OCI-LY7 (cell line): ENCODE measurements around the gene ZNF276. TPM values are rescaled to one million over a fixed set of nuclear protein-coding genes. Genes with fewer than 3 reads are reported as not detected.

Experiments used
- BruUV-seq: library from RNA; stranded (reverse); fragments of 400-500 nt; replicated peaks from 2 replicates; lab custom pipeline; 2021; lab: Mats Ljungman, UMichigan
- CTCF ChIA-PET: fragments of 300-600 bp; sonication (Branson Sonifier 250); formaldehyde crosslinking; loops from one replicate; lab custom pipeline; 2022; ENCODE audit warnings: antibody characterized with exemption; ENCODE audit not compliant: unreplicated experiment; lab: Charles Lee
- POLR2A ChIA-PET: fragments of 300-600 bp; sonication (Branson Sonifier 250); formaldehyde crosslinking; loops from one replicate; lab custom pipeline; 2022; ENCODE audit warnings: antibody characterized with exemption; lab: Charles Lee
- DNase-seq: peaks from one replicate; pipeline ENCODE4 v3.0.0-alpha.2; 2015; ENCODE audit warnings: low spot score
- H2AFZ ChIP-seq: fragments of 200-600 bp; sonication (generic), shearing (Covaris generic); 2 replicates; pipeline ENCODE4 v1.6.1; 2014; ENCODE audit warnings: mild to moderate bottlenecking, antibody characterized with exemption, low read length, moderate library complexity
- H3K27ac ChIP-seq: fragments of 200-600 bp; sonication (generic); 2 replicates; pipeline ENCODE4 v1.5.1; 2014; ENCODE audit warnings: mixed run types, low read depth, mild to moderate bottlenecking, moderate library complexity, low read length, inconsistent platforms; ENCODE audit not compliant: poor library complexity, severe bottlenecking
- H3K36me3 ChIP-seq: fragments of 200-600 bp; sonication (generic); 2 replicates; pipeline ENCODE4 v1.6.1; 2014; ENCODE audit warnings: mild to moderate bottlenecking, antibody characterized with exemption, low read length, moderate library complexity, mixed read lengths; ENCODE audit not compliant: insufficient read depth
- H3K4me1 ChIP-seq: fragments of 200-600 bp; sonication (generic); 2 replicates; pipeline ENCODE4 v1.5.1; 2014; ENCODE audit warnings: mild to moderate bottlenecking, low read length; ENCODE audit not compliant: insufficient read depth, poor library complexity, severe bottlenecking
- H3K4me2 ChIP-seq: fragments of 200-600 bp; sonication (generic); 2 replicates; pipeline ENCODE4 v1.6.1; 2014; ENCODE audit warnings: mild to moderate bottlenecking, low read length
- H3K4me3 ChIP-seq: fragments of 200-600 bp; sonication (generic); 2 replicates; pipeline ENCODE4 v1.5.1; 2014; ENCODE audit warnings: mild to moderate bottlenecking, low read depth, low read length; ENCODE audit not compliant: poor library complexity, severe bottlenecking
- H3K79me2 ChIP-seq: fragments of 200-600 bp; sonication (generic); 2 replicates; pipeline ENCODE4 v1.6.1; 2016; ENCODE audit warnings: low read depth, mild to moderate bottlenecking, low read length, moderate library complexity, mixed read lengths; ENCODE audit not compliant: insufficient read depth
- H3K9me2 ChIP-seq: fragments of 200-600 bp; sonication (generic); 2 replicates; pipeline ENCODE4 v1.6.1; 2016; ENCODE audit warnings: mild to moderate bottlenecking, low read length, mixed read lengths; ENCODE audit not compliant: insufficient read depth
- H3K9me3 ChIP-seq: fragments of 200-600 bp; sonication (generic); 2 replicates; pipeline ENCODE4 v1.6.1; 2014; ENCODE audit warnings: mild to moderate bottlenecking, mixed run types, low read length, mixed read lengths
- H4K20me1 ChIP-seq: fragments of 200-600 bp; sonication (generic); 2 replicates; pipeline ENCODE4 v1.6.1; 2014; ENCODE audit warnings: mild to moderate bottlenecking, antibody characterized with exemption, low read length, moderate library complexity, mixed read lengths; ENCODE audit not compliant: insufficient read depth
- EZH2phosphoT487 ChIP-seq: fragments of 200-600 bp; sonication (generic); IDR thresholded peaks from 2 replicates; pipeline ENCODE4 v1.6.1; 2018; ENCODE audit warnings: low read depth, borderline replicate concordance, mild to moderate bottlenecking, mixed run types, antibody characterized with exemption, low read length, moderate library complexity, mixed read lengths
- intact Hi-C: fragments of 100-400 bp; cut with micrococcal nuclease; formaldehyde crosslinking; loops from one replicate; pipeline ENCODE4 v1.10.0; 2022; ENCODE audit not compliant: unreplicated experiment
- total RNA-seq, 2 experiments: library from RNA; depleted of rRNA in 1 of 2; stranded (reverse); fragments of >200 nt in 1 of 2; shearing (Covaris generic) in 1 of 2; gene quantifications; 2 replicates each; pipeline ENCODE4 v1.2.3, GENCODE V29; 2014 to 2022
- TF ChIP-seq, protein P1 (sequence below): fragments of 200-600 bp; sonication (generic); conservative IDR thresholded peaks from 2 replicates; pipeline ENCODE4 v1.5.1; 2014; ENCODE audit warnings: mild to moderate bottlenecking, antibody characterized with exemption, low read length, moderate library complexity, mixed read lengths

ZNF276 gene
- total RNA-seq, 2 experiments from 2014 or later = 27.4 to 30.8 TPM

- no peak for DNase-seq
- BruUV-seq = TSS peak; percentile 35
- H2AFZ ChIP-seq = no peak overlapping the region
- H3K27ac ChIP-seq = no peak overlapping the region
- H3K79me2 ChIP-seq = peaks cover 16% of the 10 kb centered on the region; the same call in 1 of the 2 replicates
- no peaks in the 10 kb centered on the region for H3K9me2 ChIP-seq
- TF ChIP-seq, protein P1, sequence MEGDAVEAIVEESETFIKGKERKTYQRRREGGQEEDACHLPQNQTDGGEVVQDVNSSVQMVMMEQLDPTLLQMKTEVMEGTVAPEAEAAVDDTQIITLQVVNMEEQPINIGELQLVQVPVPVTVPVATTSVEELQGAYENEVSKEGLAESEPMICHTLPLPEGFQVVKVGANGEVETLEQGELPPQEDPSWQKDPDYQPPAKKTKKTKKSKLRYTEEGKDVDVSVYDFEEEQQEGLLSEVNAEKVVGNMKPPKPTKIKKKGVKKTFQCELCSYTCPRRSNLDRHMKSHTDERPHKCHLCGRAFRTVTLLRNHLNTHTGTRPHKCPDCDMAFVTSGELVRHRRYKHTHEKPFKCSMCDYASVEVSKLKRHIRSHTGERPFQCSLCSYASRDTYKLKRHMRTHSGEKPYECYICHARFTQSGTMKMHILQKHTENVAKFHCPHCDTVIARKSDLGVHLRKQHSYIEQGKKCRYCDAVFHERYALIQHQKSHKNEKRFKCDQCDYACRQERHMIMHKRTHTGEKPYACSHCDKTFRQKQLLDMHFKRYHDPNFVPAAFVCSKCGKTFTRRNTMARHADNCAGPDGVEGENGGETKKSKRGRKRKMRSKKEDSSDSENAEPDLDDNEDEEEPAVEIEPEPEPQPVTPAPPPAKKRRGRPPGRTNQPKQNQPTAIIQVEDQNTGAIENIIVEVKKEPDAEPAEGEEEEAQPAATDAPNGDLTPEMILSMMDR = no peak
- no peak for TF ChIP-seq EZH2phosphoT487
- H3K9me3 ChIP-seq = no peaks in the 10 kb centered on the region
- H3K4me1 ChIP-seq = no peaks in the 10 kb centered on the region
- no peak overlapping the region for H3K4me3 ChIP-seq
- POLR2A ChIA-PET = interaction anchor here (0.7 kb wide), 1 partner anchor 61 kb away, joined by 4 read pairs; no protein-coding TSS in a partner anchor
- peaks cover 97% of the 10 kb centered on the region for H3K36me3 ChIP-seq
- H3K4me2 ChIP-seq = no peak overlapping the region
- CTCF ChIA-PET = no interaction called here
- H4K20me1 ChIP-seq = peaks cover 6% of the 10 kb centered on the region; the same call in 1 of the 2 replicates
- intact Hi-C loops = no loop called here
Observed at GRCh38 chr16:89786474-89787364, 65.4 kb downstream of the ZNF276 start.

DNA sequence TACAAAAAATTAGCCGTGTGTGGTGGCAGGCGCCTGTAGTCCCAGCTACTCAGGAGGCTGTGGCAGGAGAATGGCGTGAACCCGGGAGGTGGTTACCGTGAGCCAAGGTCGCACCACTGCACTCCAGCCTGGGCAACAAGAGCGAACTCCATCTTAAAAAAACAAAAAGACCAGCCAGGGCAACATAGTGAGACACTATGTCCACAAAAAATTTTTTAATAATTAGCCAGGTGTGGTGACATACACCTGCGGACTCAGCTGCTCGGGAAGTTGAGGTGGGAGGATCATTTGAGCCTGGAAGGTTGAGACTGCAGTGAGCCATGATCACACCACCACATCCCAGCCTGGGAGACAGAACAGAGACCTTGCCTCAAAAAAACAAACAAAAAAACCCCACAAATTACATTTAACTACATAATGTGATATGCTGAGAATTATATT, 66.0 kb downstream of the ZNF276 start:
- Histone ChIP-seq H3K4me3 (no peak overlapping the region), H4K20me1 (peaks cover 6% of the 10 kb centered on the region; the same call in 1 of the 2 replicates), H3K4me2 (no peak overlapping the region), H3K36me3 (peaks cover 98% of the 10 kb centered on the region), H2AFZ (no peak overlapping the region), H3K9me2 (no peaks in the 10 kb centered on the region), H3K4me1 (no peaks in the 10 kb centered on the region), H3K27ac (no peak overlapping the region), H3K79me2 (peaks cover 16% of the 10 kb centered on the region; the same call in 1 of the 2 replicates), H3K9me3 (no peaks in the 10 kb centered on the region)
- POLR2A ChIA-PET = no interaction called here
- CTCF ChIA-PET = no interaction called here
- no TSS peak for BruUV-seq
- TF ChIP-seq EZH2phosphoT487 = no peak
- TF ChIP-seq, protein P1 = no peak
- no peak for DNase-seq
- intact Hi-C loops = no loop called here

Other genes with a start within 250 kb of the ZNF276 start
- gene ANKRD11, start 231.0 kb upstream of the ZNF276 start, total RNA-seq (2014; rRNA removed; shearing (Covaris generic)) = 87.0 and 89.1 TPM in 2 replicates
- 247 and 251 TPM in 2 replicates for gene ANKRD11, start 231.0 kb upstream of the ZNF276 start, total RNA-seq (2022)
- gene SPG7, start 213.1 kb upstream of the ZNF276 start, total RNA-seq (2014; rRNA removed; shearing (Covaris generic)) = 77.6 and 92.7 TPM in 2 replicates
- gene SPG7, start 213.1 kb upstream of the ZNF276 start, total RNA-seq (2022) = 106 and 121 TPM in 2 replicates
- gene RPL13, start 160.9 kb upstream of the ZNF276 start, total RNA-seq (2014; rRNA removed; shearing (Covaris generic)) = 7,440 and 9,791 TPM in 2 replicates
- gene RPL13, start 160.9 kb upstream of the ZNF276 start, total RNA-seq (2022) = 2,903 and 2,928 TPM in 2 replicates
- 0.33 TPM in 1 of 2 replicates, not detected in the other for gene CPNE7, start 145.8 kb upstream of the ZNF276 start, total RNA-seq (2014; rRNA removed; shearing (Covaris generic))
- 0.83 TPM in 1 of 2 replicates, not detected in the other for gene CPNE7, start 145.8 kb upstream of the ZNF276 start, total RNA-seq (2022)
- gene DPEP1, start 107.9 kb upstream of the ZNF276 start, total RNA-seq (2014; rRNA removed; shearing (Covaris generic)) = not detected in 2 replicates
- gene DPEP1, start 107.9 kb upstream of the ZNF276 start, total RNA-seq (2022) = not detected in 2 replicates
- gene CHMP1A, start 63.8 kb upstream of the ZNF276 start, total RNA-seq (2014; rRNA removed; shearing (Covaris generic)) = 53.1 and 57.5 TPM in 2 replicates
- 67.2 and 76.2 TPM in 2 replicates for gene CHMP1A, start 63.8 kb upstream of the ZNF276 start, total RNA-seq (2022)
- 8.6 and 9.4 TPM in 2 replicates for gene SPATA33, start 63.7 kb upstream of the ZNF276 start, total RNA-seq (2014; rRNA removed; shearing (Covaris generic))
- 17.3 and 18.2 TPM in 2 replicates for gene SPATA33, start 63.7 kb upstream of the ZNF276 start, total RNA-seq (2022)
- gene CDK10, start 34.8 kb upstream of the ZNF276 start, total RNA-seq (2014; rRNA removed; shearing (Covaris generic)) = 88.4 and 98.6 TPM in 2 replicates
- gene CDK10, start 34.8 kb upstream of the ZNF276 start, total RNA-seq (2022) = 129 and 130 TPM in 2 replicates
- gene SPATA2L, start 19.8 kb upstream of the ZNF276 start, total RNA-seq (2014; rRNA removed; shearing (Covaris generic)) = 5.6 and 13.1 TPM in 2 replicates
- gene SPATA2L, start 19.8 kb upstream of the ZNF276 start, total RNA-seq (2022) = 6.7 and 7.2 TPM in 2 replicates
- 2.0 and 3.1 TPM in 2 replicates for gene VPS9D1, start 639 bp upstream of the ZNF276 start, total RNA-seq (2014; rRNA removed; shearing (Covaris generic))
- 4.6 and 4.7 TPM in 2 replicates for gene VPS9D1, start 639 bp upstream of the ZNF276 start, total RNA-seq (2022)
- gene FANCA, start 95.1 kb downstream of the ZNF276 start, total RNA-seq (2014; rRNA removed; shearing (Covaris generic)) = 390 and 478 TPM in 2 replicates
- 643 and 721 TPM in 2 replicates for gene FANCA, start 95.1 kb downstream of the ZNF276 start, total RNA-seq (2022)
- gene SPIRE2, start 106.9 kb downstream of the ZNF276 start, total RNA-seq (2014; rRNA removed; shearing (Covaris generic)) = 7.1 and 9.4 TPM in 2 replicates
- gene SPIRE2, start 106.9 kb downstream of the ZNF276 start, total RNA-seq (2022) = 43.8 and 48.5 TPM in 2 replicates
- gene TCF25, start 152.1 kb downstream of the ZNF276 start, total RNA-seq (2014; rRNA removed; shearing (Covaris generic)) = 120 and 141 TPM in 2 replicates
- gene TCF25, start 152.1 kb downstream of the ZNF276 start, total RNA-seq (2022) = 255 and 263 TPM in 2 replicates
- 7.3 and 8.3 TPM in 2 replicates for gene MC1R, start 197.3 kb downstream of the ZNF276 start, total RNA-seq (2014; rRNA removed; shearing (Covaris generic))
- gene MC1R, start 197.3 kb downstream of the ZNF276 start, total RNA-seq (2022) = 22.3 and 23.8 TPM in 2 replicates
- gene TUBB3, start 201.8 kb downstream of the ZNF276 start, total RNA-seq (2014; rRNA removed; shearing (Covaris generic)) = 59.6 and 63.7 TPM in 2 replicates
- gene TUBB3, start 201.8 kb downstream of the ZNF276 start, total RNA-seq (2022) = 118 and 192 TPM in 2 replicates
- 222 and 292 TPM in 2 replicates for gene DEF8, start 227.2 kb downstream of the ZNF276 start, total RNA-seq (2014; rRNA removed; shearing (Covaris generic))
- gene DEF8, start 227.2 kb downstream of the ZNF276 start, total RNA-seq (2022) = 295 and 380 TPM in 2 replicates